ENCODE results near the gene TRAF1.

Gene TRAF1

GRCh38 chr9:120904061-120904977 lies 22.3 kb downstream of the TRAF1 start:
- peak in 2 of 4 experiments; percentile 55 to 71 for DNase-seq

GRCh38 chr9:120902569-120903535 lies 23.7 kb downstream of the TRAF1 start:
- no peak for DNase-seq

- no peak for DNase-seq
Measured at GRCh38 chr9:120901755-120902568, 24.6 kb downstream of the TRAF1 start.

- no peak for DNase-seq
Measured at GRCh38 chr9:120900824-120901223, 25.8 kb downstream of the TRAF1 start.

GRCh38 chr9:120899490-120900068 lies 27.0 kb downstream of the TRAF1 start:
- DNase-seq, result no peak

GRCh38 chr9:120898396-120898795 lies 28.2 kb downstream of the TRAF1 start:
- DNase-seq, result no peak

GRCh38 chr9:120895951-120896350 lies 30.6 kb downstream of the TRAF1 start:
- DNase-seq, result no peak

- DNase-seq, result no peak
Measured at GRCh38 chr9:120894321-120895148, 32.1 kb downstream of the TRAF1 start.

- no peak for DNase-seq
Measured at GRCh38 chr9:120893611-120894307, 32.8 kb downstream of the TRAF1 start.

GRCh38 chr9:120892748-120893610 lies 33.6 kb downstream of the TRAF1 start:
- peak in 3 of 4 experiments; percentile 26 to 43 (median 36) for DNase-seq

- DNase-seq, result no peak
Measured at GRCh38 chr9:120891884-120892747, 34.5 kb downstream of the TRAF1 start.

- peak in 3 of 4 experiments; percentile 45 to 58 (median 49) for DNase-seq
Measured at GRCh38 chr9:120891245-120891883, 35.2 kb downstream of the TRAF1 start.

- DNase-seq, result peak in 1 of 4 experiments; percentile 19
Measured at GRCh38 chr9:120890320-120891244, 36.0 kb downstream of the TRAF1 start.

- DNase-seq, result no peak
Measured at GRCh38 chr9:120889606-120890271, 36.9 kb downstream of the TRAF1 start.

- no peak for DNase-seq
Measured at GRCh38 chr9:120888626-120889025, 38.0 kb downstream of the TRAF1 start.

- DNase-seq, result no peak
Measured at GRCh38 chr9:120886490-120886967, 40.1 kb downstream of the TRAF1 start.
